Caco-2 (cell line): ENCODE results near the gene STOML2. TPM values are rescaled to one million over a fixed set of nuclear protein-coding genes. Genes with fewer than 3 reads are reported as not detected.

Source experiments
- BruUV-seq: library from RNA; stranded (reverse); fragments of 400-500 nt; replicated peaks from 2 replicates; lab custom pipeline; 2021; lab: Mats Ljungman, UMichigan
- CTCF ChIA-PET: fragments of 300-600 bp; sonication (Branson Sonifier 250); formaldehyde crosslinking; loops from one replicate; lab custom pipeline; 2022; ENCODE audit warnings: antibody characterized with exemption; lab: Charles Lee
- POLR2A ChIA-PET: fragments of 300-600 bp; sonication (Branson Sonifier 250); formaldehyde crosslinking; loops from one replicate; lab custom pipeline; 2022; ENCODE audit warnings: antibody characterized with exemption; lab: Charles Lee
- DNase-seq, 2 experiments: peaks; one replicate each; pipeline versions ENCODE4 v3.0.0 to v3.0.0-alpha.2; 2020 to 2022
- H3K27me3 ChIP-seq: replicated peaks from 2 replicates; pipeline ENCODE4 v1.6.0; 2011; ENCODE audit warnings: low read length; ENCODE audit not compliant: control insufficient read depth, insufficient read depth
- H3K36me3 ChIP-seq: 2 replicates; pipeline ENCODE4 v1.5.1; 2011; ENCODE audit warnings: low read length; ENCODE audit not compliant: control insufficient read depth, insufficient read depth
- H3K4me1 ChIP-seq: fragments of 250-450 bp; sonication (Bioruptor Pico); 2 replicates; pipeline ENCODE4 v1.5.1; 2020; ENCODE audit warnings: mild to moderate bottlenecking
- H3K4me3 ChIP-seq: 2 replicates; pipeline ENCODE4 v1.5.1; 2011; ENCODE audit warnings: low read depth, mild to moderate bottlenecking, control low read depth, low read length
- H3K9me3 ChIP-seq: fragments of 250-450 bp; sonication (Bioruptor Pico); 2 replicates; pipeline ENCODE4 v1.5.1; 2020; ENCODE audit warnings: mild to moderate bottlenecking, moderate library complexity
- H3K27ac Mint-ChIP-seq: one replicate; pipeline ENCODE4 v1.8.0; 2022; ENCODE audit warnings: mixed read lengths; ENCODE audit not compliant: unreplicated experiment
- H3K27me3 Mint-ChIP-seq: one replicate; pipeline ENCODE4 v1.8.0; 2022; ENCODE audit warnings: mixed read lengths; ENCODE audit not compliant: insufficient read depth, unreplicated experiment
- H3K36me3 Mint-ChIP-seq: one replicate; pipeline ENCODE4 v1.8.0; 2022; ENCODE audit warnings: mild to moderate bottlenecking, mixed read lengths; ENCODE audit not compliant: insufficient read depth, unreplicated experiment
- H3K4me1 Mint-ChIP-seq: one replicate; pipeline ENCODE4 v1.8.0; 2022; ENCODE audit warnings: low read depth, mixed read lengths; ENCODE audit not compliant: unreplicated experiment
- H3K4me3 Mint-ChIP-seq: one replicate; pipeline ENCODE4 v1.8.0; 2022; ENCODE audit warnings: mild to moderate bottlenecking, moderate library complexity, mixed read lengths; ENCODE audit not compliant: unreplicated experiment
- H3K9me3 Mint-ChIP-seq: one replicate; pipeline ENCODE4 v1.8.0; 2022; ENCODE audit warnings: mixed read lengths; ENCODE audit not compliant: unreplicated experiment
- CTCF ChIP-seq, 2 experiments: fragments of 200-600 bp in 1 of 2; IDR thresholded peaks; 1 replicate in 1 of 2; 2 replicates in 1 of 2; pipeline versions ENCODE4 v1.5.1 to v1.8.0; 2011 to 2022; ENCODE audit warnings: antibody characterized with exemption in 1 of 2, control low read depth in 1 of 2, inconsistent platforms in 1 of 2, low read depth in 1 of 2, low read length in 1 of 2, mild to moderate bottlenecking in 1 of 2, moderate library complexity in 1 of 2; ENCODE audit not compliant: insufficient read depth in 1 of 2, severe bottlenecking in 1 of 2, unreplicated experiment in 1 of 2
- intact Hi-C: fragments of 100-400 bp; cut with micrococcal nuclease; formaldehyde crosslinking; loops from one replicate; pipeline ENCODE4 v1.10.0; 2022; ENCODE audit not compliant: unreplicated experiment
- total RNA-seq: library from RNA; stranded (reverse); gene quantifications from 2 replicates; pipeline ENCODE4 v1.2.3, GENCODE V29; 2022

STOML2 gene
- total RNA-seq, 1 experiment from 2014 or later: 235 TPM

- Histone ChIP-seq H3K36me3 (no peaks in the 10 kb centered on the region), H3K4me1 (peaks cover 4% of the 10 kb centered on the region; the same call in 1 of the 2 replicates), H3K4me3 (peak within 1 kb of the TSS; percentile 83), H3K27me3 (no peaks in the 10 kb centered on the region), H3K9me3 (no peaks in the 10 kb centered on the region)
- H3K36me3 Mint-ChIP-seq: peaks cover 35% of the 10 kb centered on the region
- H3K27ac Mint-ChIP-seq: peak within 1 kb of the TSS; percentile 92
- TSS peak; percentile 71 for BruUV-seq
- intact Hi-C loops: loop anchor here (1.0 kb wide), 2 partner anchors 17 to 24 kb away; partner anchors contain the start of genes FANCG and VCP
- peak within 1 kb of the TSS; percentile 85 for H3K4me3 Mint-ChIP-seq
- peak; percentile 72 to 94 for TF ChIP-seq CTCF (IDR thresholded peaks at IDR 0.05; ENCODE audit: insufficient read depth in 1 of 2, low read depth in 1 of 2, low read length in 1 of 2, severe bottlenecking in 1 of 2, unreplicated experiment in 1 of 2)
- no peaks in the 10 kb centered on the region for H3K9me3 Mint-ChIP-seq
- DNase-seq: peak; percentile 93 to 96
- ChIA-PET POLR2A (interaction anchor here (0.6 to 1.1 kb wide), 5 partner anchors 15 to 65 kb away, joined by 3 to 6 read pairs (median 3); partner anchors contain the start of genes ATOSB and VCP), CTCF (interaction anchor here (0.7 to 1.5 kb wide), 5 partner anchors 15 to 656 kb away, joined by 3 to 7 read pairs (median 4); partner anchors contain the start of gene FANCG)
- H3K27me3 Mint-ChIP-seq: no peaks in the 10 kb centered on the region
- no peaks in the 10 kb centered on the region for H3K4me1 Mint-ChIP-seq
These were observed 6.7 kb downstream of the STOML2 start, which contains the start of gene PIGO for GRCh38 chr9:35096035-35096849. PIGO (minus strand) TSS chr9:35096591; CDS start chr9:35095565, 1,026 bp downstream.

- TF ChIP-seq CTCF (IDR thresholded peaks at IDR 0.05; ENCODE audit: insufficient read depth in 1 of 2, low read depth in 1 of 2, low read length in 1 of 2, severe bottlenecking in 1 of 2, unreplicated experiment in 1 of 2): no peak
- no peaks in the 10 kb centered on the region; the same call in 1 of the 2 replicates for H3K36me3 ChIP-seq
- BruUV-seq: no TSS peak
- peaks cover 23% of the 10 kb centered on the region for H3K36me3 Mint-ChIP-seq
- DNase-seq: no peak
- H3K9me3 Mint-ChIP-seq: no peaks in the 10 kb centered on the region
- H3K27me3 Mint-ChIP-seq: no peaks in the 10 kb centered on the region
- no peak overlapping the region for H3K4me3 Mint-ChIP-seq
- no peaks in the 10 kb centered on the region; the same call in 1 of the 2 replicates for H3K4me1 ChIP-seq
- intact Hi-C loops: no loop called here
- CTCF ChIA-PET: interaction anchor here (1.2 kb wide), 1 partner anchor 19 kb away, joined by 3 read pairs; the partner anchor contains the start of gene VCP
- no peaks in the 10 kb centered on the region for H3K27me3 ChIP-seq
- H3K4me3 ChIP-seq: no peak overlapping the region
- no peak overlapping the region for H3K27ac Mint-ChIP-seq
- H3K9me3 ChIP-seq: no peaks in the 10 kb centered on the region
- H3K4me1 Mint-ChIP-seq: no peaks in the 10 kb centered on the region
- POLR2A ChIA-PET: no interaction called here
These were observed 11.4 kb downstream of the STOML2 start for GRCh38 chr9:35091536-35091935.

GRCh38 chr9:35089434-35089833 is 13.5 kb downstream of the STOML2 start:
- BruUV-seq: no TSS peak
- Mint-ChIP-seq H3K4me3 (no peak overlapping the region), H3K27me3 (no peaks in the 10 kb centered on the region), H3K27ac (no peak overlapping the region), H3K4me1 (no peaks in the 10 kb centered on the region), H3K9me3 (no peaks in the 10 kb centered on the region), H3K36me3 (peaks cover 9% of the 10 kb centered on the region)
- no peaks in the 10 kb centered on the region for H3K27me3 ChIP-seq
- no peaks in the 10 kb centered on the region for H3K4me1 ChIP-seq
- no peak for DNase-seq
- intact Hi-C loops: no loop called here
- no peak overlapping the region for H3K4me3 ChIP-seq
- no peaks in the 10 kb centered on the region; the same call in 1 of the 2 replicates for H3K36me3 ChIP-seq
- no peak for TF ChIP-seq CTCF (IDR thresholded peaks at IDR 0.05; ENCODE audit: insufficient read depth in 1 of 2, low read depth in 1 of 2, low read length in 1 of 2, severe bottlenecking in 1 of 2, unreplicated experiment in 1 of 2)
- no peaks in the 10 kb centered on the region for H3K9me3 ChIP-seq
- ChIA-PET CTCF (no interaction called here), POLR2A (no interaction called here)
